ENCODE measurements around the gene COQ10A.
A peak's percentile ranks its signal among the peaks of the same experiment; 100 is the strongest.

Gene COQ10A

GRCh38 chr12:56266693-56267442, at the start of gene COQ10A:
Gene COQ10A, plus strand, starts transcription at chr12:56266942. Its CDS starts 177 bp downstream, at chr12:56267119.
- DNase-seq (ENCODE audit: low spot score), result peak; percentile 100

GRCh38 chr12:56219840-56220239, 46.9 kb upstream of the COQ10A start:
- DNase-seq (ENCODE audit: low spot score), result no peak

- DNase-seq (ENCODE audit: low spot score), result no peak
These were observed 46.0 kb upstream of the COQ10A start for GRCh38 chr12:56220611-56221231.

DNA sequence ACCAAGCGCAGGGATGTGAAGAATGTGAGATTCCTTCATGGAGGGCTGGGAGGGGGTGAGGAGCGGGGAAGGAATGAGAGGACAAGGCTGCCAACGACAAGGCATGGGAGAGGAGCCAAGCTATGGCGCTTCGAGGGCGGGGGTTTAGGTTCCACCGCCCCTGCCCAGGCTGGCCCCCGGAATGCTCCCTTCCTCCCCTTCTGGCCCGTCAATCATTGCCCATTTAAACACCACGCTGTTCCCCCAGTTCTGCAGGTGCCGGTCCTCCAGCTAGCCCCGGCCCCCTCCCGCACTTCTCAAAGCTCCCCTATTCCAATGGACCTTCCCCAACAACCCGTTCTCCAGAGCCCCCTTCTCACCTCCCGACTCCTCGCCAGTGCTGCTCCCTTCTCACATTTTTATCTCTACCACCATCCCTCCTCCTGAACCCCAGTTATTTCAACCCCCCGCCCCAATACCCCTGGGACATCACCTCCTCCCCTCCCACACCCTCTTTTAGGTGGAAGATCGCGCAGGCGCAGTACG, 45.4 kb upstream of the COQ10A start:
- DNase-seq (ENCODE audit: low spot score), result peak; percentile 79

- DNase-seq (ENCODE audit: low spot score), result peak; percentile 96
These were observed 44.8 kb upstream of the COQ10A start, which contains the start of gene RNF41 for GRCh38 chr12:56221757-56222530. Gene RNF41, minus strand, starts transcription at chr12:56221922. Its CDS starts 7,875 bp downstream, at chr12:56214047.

DNA sequence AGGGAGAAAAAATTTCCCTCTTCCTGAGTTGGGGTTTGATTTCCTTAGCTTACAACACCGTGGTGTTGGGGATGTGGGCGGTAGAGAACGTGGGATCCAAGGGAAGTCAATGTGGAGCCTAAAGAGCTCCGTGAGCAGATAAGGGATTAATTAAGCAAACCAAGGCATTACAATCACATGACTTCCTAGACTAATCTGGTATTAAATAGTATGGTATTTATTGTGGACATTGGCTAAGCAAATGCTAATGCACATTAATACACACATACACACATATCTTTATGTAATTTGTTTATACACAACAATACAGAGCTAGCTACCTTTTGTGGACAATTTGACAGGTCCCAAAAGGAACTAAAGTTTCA, 44.2 kb upstream of the COQ10A start:
- no peak for DNase-seq (ENCODE audit: low spot score)

- DNase-seq (ENCODE audit: low spot score), result no peak
These were observed 43.1 kb upstream of the COQ10A start for GRCh38 chr12:56223571-56224101.

- DNase-seq (ENCODE audit: low spot score), result peak; percentile 100
These were observed 42.5 kb upstream of the COQ10A start, which contains the start of gene NABP2 for GRCh38 chr12:56224102-56224701. Gene NABP2, plus strand, starts transcription at chr12:56224342. Its CDS starts 515 bp downstream, at chr12:56224857.

GRCh38 chr12:56224954-56225353, 41.8 kb upstream of the COQ10A start:
- DNase-seq (ENCODE audit: low spot score), result no peak

DNA sequence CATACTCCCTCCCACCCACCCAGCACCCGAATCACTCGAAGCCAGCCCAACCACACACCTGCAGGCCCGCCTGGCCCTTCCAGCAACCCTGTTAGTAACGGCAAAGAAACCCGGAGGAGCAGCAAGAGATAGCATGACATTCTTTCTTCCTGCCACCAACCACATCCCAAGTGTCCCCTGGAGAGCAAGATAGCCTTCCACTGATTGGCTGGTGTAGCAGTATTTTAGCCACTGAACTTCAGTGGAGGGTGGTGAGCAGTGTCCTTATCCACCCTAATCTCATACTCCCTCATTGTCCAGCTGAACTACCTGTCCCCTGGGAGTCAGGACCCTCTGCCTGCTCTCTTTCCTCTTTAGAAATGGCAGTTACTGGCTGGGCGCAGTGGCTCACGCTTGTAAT, 37.7 kb upstream of the COQ10A start:
- DNase-seq (ENCODE audit: low spot score), result no peak

DNA sequence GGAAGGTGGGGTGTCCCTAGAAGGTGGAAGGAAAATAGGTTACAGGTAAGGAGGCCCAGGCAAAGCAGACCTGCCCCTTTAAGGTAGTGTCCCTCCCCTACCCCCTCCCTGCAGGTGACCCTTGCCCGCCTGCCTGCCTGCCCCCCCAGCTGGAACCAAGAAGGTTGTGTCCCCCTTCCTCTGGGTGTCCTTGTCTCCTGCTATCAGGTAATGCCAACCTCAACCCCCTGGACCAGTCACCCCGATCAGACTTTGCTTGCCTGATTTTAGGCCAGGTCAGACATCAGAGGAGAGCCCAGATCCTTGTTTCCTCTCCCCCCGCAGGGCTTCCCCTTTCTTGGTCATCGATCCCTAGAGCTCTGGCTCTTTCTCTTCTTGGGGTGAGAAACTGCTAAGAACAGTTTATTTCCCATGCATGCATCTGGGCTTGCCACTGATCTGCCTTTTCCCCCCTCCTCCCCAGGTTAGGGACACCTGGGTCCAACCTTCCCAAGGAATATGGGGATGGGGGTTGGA, 36.8 kb upstream of the COQ10A start, which contains the start of gene SLC39A5:
Gene SLC39A5 (plus strand): TSS at position 136 of the 516 bp plus-strand sequence. CDS start 1,224 bp downstream, outside the sequence.
- no peak for DNase-seq (ENCODE audit: low spot score)

DNA sequence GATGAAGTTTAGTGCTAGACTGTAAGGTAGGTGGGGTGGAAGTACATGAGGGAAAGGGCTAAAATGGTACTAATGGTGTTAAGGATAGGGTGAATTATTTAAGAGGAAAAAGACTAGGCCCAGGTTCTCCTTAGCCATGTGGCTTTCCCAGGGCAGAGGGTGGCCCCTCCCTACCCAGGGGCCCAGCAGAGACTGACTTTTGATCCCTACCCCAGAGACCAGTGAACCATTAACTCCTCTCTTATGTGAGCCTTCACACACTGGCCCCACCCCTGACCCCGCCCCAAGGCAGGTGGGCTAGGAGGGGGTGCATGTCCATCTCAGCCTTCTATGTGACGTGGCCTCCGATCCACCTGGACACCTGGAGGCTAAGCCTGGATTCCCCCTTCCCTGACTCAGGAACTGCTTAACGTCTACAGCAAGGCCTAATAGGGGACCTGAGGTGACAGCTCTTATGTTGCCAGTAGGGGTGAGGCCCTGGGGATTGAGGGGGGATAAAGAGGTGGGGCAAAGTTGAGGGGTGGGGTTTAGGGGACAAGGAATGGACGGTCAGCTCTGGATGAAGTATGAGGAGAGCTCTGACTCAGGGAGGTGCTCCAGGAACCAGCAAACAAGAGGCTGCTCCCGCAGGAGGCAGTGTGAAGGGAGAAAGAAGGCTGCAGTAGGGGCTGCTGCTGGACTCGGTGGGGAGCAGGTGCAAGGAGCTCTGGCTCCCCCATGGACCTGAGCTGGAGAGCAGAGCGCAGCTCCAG, 36.1 kb upstream of the COQ10A start:
- peak; percentile 40 for DNase-seq (ENCODE audit: low spot score)

DNA sequence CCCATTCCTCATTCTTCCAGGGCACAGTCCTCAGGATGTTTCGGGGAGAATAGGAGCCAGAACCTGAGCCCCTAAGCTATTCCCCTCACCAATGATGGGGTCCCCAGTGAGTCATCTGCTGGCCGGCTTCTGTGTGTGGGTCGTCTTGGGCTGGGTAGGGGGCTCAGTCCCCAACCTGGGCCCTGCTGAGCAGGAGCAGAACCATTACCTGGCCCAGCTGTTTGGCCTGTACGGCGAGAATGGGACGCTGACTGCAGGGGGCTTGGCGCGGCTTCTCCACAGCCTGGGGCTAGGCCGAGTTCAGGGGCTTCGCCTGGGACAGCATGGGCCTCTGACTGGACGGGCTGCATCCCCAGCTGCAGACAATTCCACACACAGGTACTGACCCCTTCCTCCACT, 35.6 kb upstream of the COQ10A start:
- no peak for DNase-seq (ENCODE audit: low spot score)

- DNase-seq (ENCODE audit: low spot score), result no peak
These were observed 31.9 kb upstream of the COQ10A start for GRCh38 chr12:56234746-56235436.

DNA sequence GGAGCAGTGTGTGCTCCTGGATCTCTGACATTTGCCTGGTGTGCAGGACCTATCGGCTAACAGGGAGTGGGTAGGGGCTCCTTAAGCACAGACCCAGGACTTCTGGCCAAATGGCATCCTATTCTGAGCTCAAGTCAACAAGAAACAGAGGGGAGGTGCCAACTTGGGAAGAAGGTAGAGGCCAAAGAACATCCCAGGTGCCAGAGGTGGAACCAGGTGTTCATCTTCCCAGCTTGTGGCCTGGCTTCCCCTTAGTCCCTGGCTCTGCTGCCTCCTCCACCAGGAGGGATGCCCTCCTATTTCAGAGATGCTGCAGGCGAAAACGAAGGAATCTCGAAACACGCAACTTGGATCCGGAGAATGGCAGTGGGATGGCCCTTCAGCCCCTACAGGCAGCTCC, 30.7 kb upstream of the COQ10A start:
- DNase-seq (ENCODE audit: low spot score), result no peak

DNA sequence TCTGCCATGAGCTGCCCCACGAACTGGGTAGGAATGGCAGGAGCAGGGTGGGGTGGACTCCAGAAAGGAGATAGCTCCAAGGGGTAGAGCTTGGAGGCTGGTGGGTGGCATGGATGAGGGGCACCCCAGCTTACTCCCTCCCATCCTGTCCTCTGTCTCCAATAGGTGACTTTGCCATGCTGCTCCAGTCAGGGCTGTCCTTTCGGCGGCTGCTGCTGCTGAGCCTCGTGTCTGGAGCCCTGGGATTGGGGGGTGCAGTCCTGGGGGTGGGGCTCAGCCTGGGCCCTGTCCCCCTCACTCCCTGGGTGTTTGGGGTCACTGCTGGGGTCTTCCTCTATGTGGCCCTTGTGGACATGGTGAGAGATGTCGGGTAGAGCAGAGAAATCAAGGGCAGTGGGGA, 29.8 kb upstream of the COQ10A start:
- DNase-seq (ENCODE audit: low spot score), result no peak

DNA sequence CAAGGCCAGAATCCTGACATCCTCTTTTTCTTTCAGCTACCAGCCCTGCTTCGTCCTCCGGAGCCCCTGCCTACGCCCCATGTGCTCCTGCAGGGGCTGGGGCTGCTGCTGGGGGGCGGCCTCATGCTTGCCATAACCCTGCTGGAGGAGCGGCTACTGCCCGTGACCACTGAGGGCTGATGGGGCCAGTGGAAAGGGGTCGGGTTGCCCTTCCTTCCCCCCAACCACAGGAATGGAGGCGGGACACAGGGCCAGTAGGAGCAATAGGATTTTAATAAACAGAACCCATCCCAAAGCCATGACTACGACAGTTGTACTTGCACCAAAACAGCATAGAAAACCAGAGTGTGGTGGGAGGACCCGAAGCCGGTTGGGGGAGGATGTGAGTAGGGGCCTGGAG, 29.2 kb upstream of the COQ10A start:
- DNase-seq (ENCODE audit: low spot score), result no peak

DNA sequence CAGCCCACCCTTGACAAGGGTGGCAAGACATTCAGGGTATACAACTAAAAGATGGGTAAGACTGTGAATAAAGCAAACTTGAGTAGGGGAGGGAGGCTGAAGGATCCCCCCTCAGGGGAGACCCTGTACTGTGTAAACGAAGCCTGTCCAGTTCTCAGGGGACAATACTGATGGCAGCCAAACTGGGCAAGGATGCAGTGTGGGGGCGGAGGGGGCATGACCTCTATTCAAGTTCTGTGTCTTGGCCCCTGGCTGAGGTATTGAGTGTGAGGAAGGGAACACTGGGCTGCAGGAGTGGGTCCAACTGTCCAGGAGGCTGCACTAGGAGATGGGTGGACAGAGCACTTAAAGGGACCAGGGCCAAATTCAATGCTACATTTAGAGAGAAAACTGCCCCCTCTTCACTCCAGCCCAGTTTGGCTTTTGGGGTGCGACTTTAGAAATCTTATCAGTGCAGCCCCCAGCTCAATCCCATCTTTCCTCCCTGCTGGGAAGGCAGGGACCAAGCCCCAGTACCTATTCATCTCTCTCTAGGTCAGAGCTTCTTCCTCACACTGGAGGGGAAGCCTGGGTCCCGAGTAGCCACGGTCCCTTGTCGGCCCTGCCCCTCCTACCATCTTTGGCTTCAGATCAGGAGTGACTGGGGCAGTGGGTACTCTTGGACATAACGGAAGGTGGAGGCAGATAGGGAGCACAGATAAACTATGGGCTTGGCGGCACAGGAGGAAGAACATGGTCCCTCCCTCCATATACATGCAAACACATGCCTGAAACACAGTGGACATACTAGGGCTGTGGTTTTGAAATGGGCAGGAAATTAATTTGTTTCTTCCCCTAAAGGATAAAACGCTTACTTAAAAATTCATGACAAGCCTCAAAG, 25.1 kb upstream of the COQ10A start:
- DNase-seq (ENCODE audit: low spot score), result no peak

DNA sequence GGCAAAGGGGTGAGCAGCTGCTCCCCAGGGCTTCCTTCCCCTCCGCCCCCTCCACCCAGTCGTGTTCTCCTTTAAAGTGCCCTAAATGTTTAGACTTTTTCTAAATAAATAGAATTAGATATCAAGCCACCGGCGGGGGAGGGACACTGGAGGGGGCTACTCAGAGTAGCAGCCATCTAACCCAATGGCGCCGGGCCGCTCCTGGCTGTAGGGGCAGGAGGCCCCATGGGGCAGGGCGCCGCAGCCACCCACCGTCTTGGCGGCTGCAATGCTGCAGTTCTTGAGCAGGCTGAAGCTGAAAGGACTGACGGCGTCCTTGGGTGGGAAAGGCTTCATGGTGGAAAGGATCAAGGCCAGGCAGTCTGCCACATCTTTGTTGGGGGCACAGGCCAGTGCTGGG, 23.8 kb upstream of the COQ10A start:
- no peak for DNase-seq (ENCODE audit: low spot score)

Data from iPS-NIHi11 (cell line).